ENCODE data around the gene RAB17. TPM values are rescaled to one million over a fixed set of nuclear protein-coding genes. Genes with fewer than 3 reads are reported as not detected.

Gene RAB17
- total and polyA plus RNA-seq, 2 experiments from 2014 or later, result 58.3 to 99.1 TPM

DNA sequence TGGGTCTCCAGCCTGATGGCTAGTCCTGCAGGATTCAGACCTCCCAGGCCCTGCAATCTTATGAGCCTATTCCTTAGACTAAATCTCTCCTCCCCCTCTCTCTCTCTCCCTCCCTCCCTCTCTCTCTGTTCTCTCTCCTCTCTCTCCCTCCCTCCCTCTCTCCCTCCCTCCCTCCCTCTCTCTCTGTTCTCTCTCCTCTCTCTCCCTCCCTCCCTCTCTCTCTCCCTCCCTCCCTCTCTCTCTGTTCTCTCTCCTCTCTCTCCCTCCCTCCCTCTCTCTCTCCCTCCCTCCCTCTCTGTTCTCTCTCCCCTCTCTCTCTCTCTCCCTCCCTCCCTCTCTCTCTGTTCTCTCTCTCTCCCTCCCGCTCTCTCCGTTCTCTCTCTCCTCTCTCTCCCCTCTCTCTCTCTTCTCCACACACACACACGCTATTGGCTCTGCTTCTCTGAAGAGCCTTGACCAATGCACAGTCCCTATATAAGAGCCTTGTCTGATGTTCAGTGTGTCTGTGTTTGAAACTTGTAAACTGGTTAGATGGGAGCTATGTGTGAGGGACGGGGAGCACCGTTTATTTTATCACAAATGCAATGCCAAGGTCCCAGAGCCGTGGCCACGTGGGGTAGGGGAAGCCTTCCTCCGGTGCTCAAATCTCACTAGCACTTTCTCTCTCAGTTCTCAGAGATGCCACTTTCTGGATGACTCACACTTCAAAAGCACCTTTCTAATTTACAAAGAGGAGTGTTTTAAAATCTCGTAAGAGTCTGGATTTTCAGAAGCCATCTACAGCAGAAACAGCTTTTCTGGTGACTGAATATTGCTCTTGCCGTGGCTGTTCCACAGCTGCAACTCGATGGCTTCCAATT is 33.5 kb downstream of the RAB17 start:
- no peaks in the 10 kb centered on the region for H3K4me1 ChIP-seq (ENCODE audit: insufficient read depth)
- DNase-seq (ENCODE audit: low spot score), result no peak
- H3K27ac ChIP-seq, result no peak overlapping the region
- H3K9me3 ChIP-seq (ENCODE audit: low read depth), result peaks cover 4% of the 10 kb centered on the region
- no peaks in the 10 kb centered on the region for H4K20me1 ChIP-seq (ENCODE audit: insufficient read depth, poor library complexity, severe bottlenecking)
- H3K4me2 ChIP-seq, result no peak overlapping the region
- H3K27me3 ChIP-seq, result no peaks in the 10 kb centered on the region
- 51% methylated on average over 10 of the region's 11 CpGs for WGBS (ENCODE audit: low lambda C conversion rate, missing lambda C conversion rate)
- no peaks in the 10 kb centered on the region for H3K36me3 ChIP-seq (replicated peaks; ENCODE audit: insufficient read depth, low read depth)
- no peaks in the 10 kb centered on the region for H3K9me2 ChIP-seq (replicated peaks; ENCODE audit: insufficient read depth)
- H3K4me3 ChIP-seq, result no peak overlapping the region
- TF ChIP-seq, protein P1, sequence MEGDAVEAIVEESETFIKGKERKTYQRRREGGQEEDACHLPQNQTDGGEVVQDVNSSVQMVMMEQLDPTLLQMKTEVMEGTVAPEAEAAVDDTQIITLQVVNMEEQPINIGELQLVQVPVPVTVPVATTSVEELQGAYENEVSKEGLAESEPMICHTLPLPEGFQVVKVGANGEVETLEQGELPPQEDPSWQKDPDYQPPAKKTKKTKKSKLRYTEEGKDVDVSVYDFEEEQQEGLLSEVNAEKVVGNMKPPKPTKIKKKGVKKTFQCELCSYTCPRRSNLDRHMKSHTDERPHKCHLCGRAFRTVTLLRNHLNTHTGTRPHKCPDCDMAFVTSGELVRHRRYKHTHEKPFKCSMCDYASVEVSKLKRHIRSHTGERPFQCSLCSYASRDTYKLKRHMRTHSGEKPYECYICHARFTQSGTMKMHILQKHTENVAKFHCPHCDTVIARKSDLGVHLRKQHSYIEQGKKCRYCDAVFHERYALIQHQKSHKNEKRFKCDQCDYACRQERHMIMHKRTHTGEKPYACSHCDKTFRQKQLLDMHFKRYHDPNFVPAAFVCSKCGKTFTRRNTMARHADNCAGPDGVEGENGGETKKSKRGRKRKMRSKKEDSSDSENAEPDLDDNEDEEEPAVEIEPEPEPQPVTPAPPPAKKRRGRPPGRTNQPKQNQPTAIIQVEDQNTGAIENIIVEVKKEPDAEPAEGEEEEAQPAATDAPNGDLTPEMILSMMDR (IDR thresholded peaks at IDR 0.05; ENCODE audit: poor library complexity), result no peak
- TF ChIP-seq EZH2phosphoT487 (IDR thresholded peaks at IDR 0.05; ENCODE audit: low read depth, severe bottlenecking, unreplicated experiment), result no peak
- no peak for TF ChIP-seq EZH2 (IDR thresholded peaks at IDR 0.05; ENCODE audit: borderline replicate concordance)
- no peak overlapping the region for H2AFZ ChIP-seq
- no peaks in the 10 kb centered on the region for H3K79me2 ChIP-seq

DNA sequence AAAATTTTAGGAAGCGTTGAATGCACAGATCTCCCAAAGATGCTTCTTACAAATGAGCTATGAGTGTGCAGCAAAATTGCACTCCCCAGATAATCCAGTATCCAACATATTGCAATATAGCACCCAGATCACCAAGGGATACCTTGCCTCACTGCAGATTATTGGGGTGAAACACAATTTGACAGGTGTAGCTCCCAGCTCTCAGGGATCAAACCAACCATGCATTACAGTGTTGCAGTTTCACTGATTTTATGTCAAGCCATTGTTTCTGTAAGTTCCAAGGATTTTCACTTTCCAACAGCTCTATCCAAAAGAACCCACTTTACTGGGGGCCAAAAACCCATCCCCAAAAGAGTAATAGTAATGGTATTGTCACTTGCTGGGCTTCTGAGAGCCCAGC is 35.0 kb downstream of the RAB17 start:
- H3K36me3 ChIP-seq (replicated peaks; ENCODE audit: insufficient read depth, low read depth), result no peaks in the 10 kb centered on the region
- H3K4me2 ChIP-seq, result no peak overlapping the region
- no peaks in the 10 kb centered on the region for H3K27me3 ChIP-seq
- H2AFZ ChIP-seq, result no peak overlapping the region
- no peaks in the 10 kb centered on the region for H3K9me2 ChIP-seq (replicated peaks; ENCODE audit: insufficient read depth)
- H3K4me1 ChIP-seq (ENCODE audit: insufficient read depth), result no peaks in the 10 kb centered on the region
- no peaks in the 10 kb centered on the region for H4K20me1 ChIP-seq (ENCODE audit: insufficient read depth, poor library complexity, severe bottlenecking)
- H3K27ac ChIP-seq, result no peak overlapping the region
- no peak overlapping the region for H3K4me3 ChIP-seq
- WGBS (ENCODE audit: low lambda C conversion rate, missing lambda C conversion rate), result 100% methylated on average over 1 of the region's 1 CpG
- peaks cover 4% of the 10 kb centered on the region for H3K9me3 ChIP-seq (ENCODE audit: low read depth)
- no peaks in the 10 kb centered on the region for H3K79me2 ChIP-seq
- DNase-seq (ENCODE audit: low spot score), result no peak
- TF ChIP-seq EZH2phosphoT487 (IDR thresholded peaks at IDR 0.05; ENCODE audit: low read depth, severe bottlenecking, unreplicated experiment), result no peak
- TF ChIP-seq EZH2 (IDR thresholded peaks at IDR 0.05; ENCODE audit: borderline replicate concordance), result no peak
- TF ChIP-seq, protein P1 (IDR thresholded peaks at IDR 0.05; ENCODE audit: poor library complexity), result no peak

DNA sequence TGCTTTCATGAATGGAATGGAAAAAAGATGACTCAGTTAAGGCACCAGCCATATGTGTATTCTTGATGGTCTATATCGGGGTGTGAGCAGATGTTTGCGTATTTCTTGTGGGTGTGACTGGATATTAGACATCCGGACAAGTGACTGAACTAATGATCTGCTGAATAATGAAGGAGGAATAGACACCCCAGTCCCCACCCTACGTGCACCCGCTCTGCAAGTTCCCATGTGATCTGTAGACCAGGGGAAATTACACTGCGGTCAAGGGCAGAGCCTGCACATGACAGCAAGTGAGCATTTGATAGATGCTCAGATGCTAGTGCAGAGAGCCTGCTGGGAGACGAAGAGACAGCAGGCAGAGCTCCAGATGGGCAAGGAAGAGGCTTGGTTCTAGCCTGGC is 36.6 kb downstream of the RAB17 start:
- Histone ChIP-seq H3K4me3 (no peak overlapping the region), H3K4me1 (ENCODE audit: insufficient read depth) (no peaks in the 10 kb centered on the region), H3K9me2 (replicated peaks; ENCODE audit: insufficient read depth) (no peaks in the 10 kb centered on the region), H3K27ac (no peak overlapping the region), H3K9me3 (ENCODE audit: low read depth) (peaks cover 4% of the 10 kb centered on the region), H3K79me2 (no peaks in the 10 kb centered on the region), H3K27me3 (no peaks in the 10 kb centered on the region), H3K4me2 (no peak overlapping the region), H2AFZ (no peak overlapping the region), H3K36me3 (replicated peaks; ENCODE audit: insufficient read depth, low read depth) (no peaks in the 10 kb centered on the region), H4K20me1 (ENCODE audit: insufficient read depth, poor library complexity, severe bottlenecking) (no peaks in the 10 kb centered on the region)
- TF ChIP-seq EZH2 (IDR thresholded peaks at IDR 0.05; ENCODE audit: borderline replicate concordance) (no peak), EZH2phosphoT487 (IDR thresholded peaks at IDR 0.05; ENCODE audit: low read depth, severe bottlenecking, unreplicated experiment) (no peak)
- TF ChIP-seq, protein P1 (IDR thresholded peaks at IDR 0.05; ENCODE audit: poor library complexity), result no peak
- WGBS (ENCODE audit: low lambda C conversion rate, missing lambda C conversion rate), result 80% methylated on average over 7 of the region's 7 CpGs
- no peak for DNase-seq (ENCODE audit: low spot score)

Measured in hepatocyte (in vitro differentiated cells).